Gastrocnemius medialis (tissue), 4 donors: ENCODE data around the gene LDLRAP1. TPM values are rescaled to one million over a fixed set of nuclear protein-coding genes. Genes with fewer than 3 reads are reported as not detected.

Experiments used
- ATAC-seq, 2 donors: fragments of 150-250 bp; one replicate each; pipeline ENCODE4 v1.9.1; 2016
- DNase-seq, 2 donors: peaks; one replicate each; pipeline ENCODE4 v3.0.0-alpha.2; 2019
- H3K27ac ChIP-seq, 4 donors: fragments of 200-600 bp; sonication (generic); 1 replicate in 1 of 4; 2 replicates in 3 of 4; pipeline ENCODE4 v1.5.1; 2016 to 2018; ENCODE audit warnings: mild to moderate bottlenecking in 2 of 4, moderate library complexity in 1 of 4
- H3K27me3 ChIP-seq, 3 donors: fragments of 200-600 bp; sonication (generic) in 2 of 3; 1 replicate in 1 of 3; 2 replicates in 2 of 3; pipeline versions ENCODE4 v1.5.1 to v1.6.0; 2016 to 2019; ENCODE audit warnings: mild to moderate bottlenecking in 1 of 3, moderate library complexity in 1 of 3
- H3K36me3 ChIP-seq, 2 donors: fragments of 200-600 bp; sonication (generic) in 1 of 2; one replicate each; pipeline ENCODE4 v1.5.1; 2017 to 2018
- H3K4me1 ChIP-seq, 2 donors: fragments of 200-600 bp; sonication (generic) in 1 of 2; one replicate each; pipeline ENCODE4 v1.5.1; 2016 to 2017; ENCODE audit warnings: mild to moderate bottlenecking in 2 of 2
- H3K4me3 ChIP-seq, 4 donors: fragments of 200-600 bp; sonication (generic) in 3 of 4; 1 replicate in 1 of 4; 2 replicates in 3 of 4; pipeline ENCODE4 v1.5.1; 2016 to 2019; ENCODE audit warnings: mild to moderate bottlenecking in 2 of 4
- H3K9me3 ChIP-seq, 3 donors: fragments of 200-600 bp; sonication (generic) in 2 of 3; 1 replicate in 1 of 3; 2 replicates in 2 of 3; pipeline ENCODE4 v1.5.1; 2016 to 2019
- CTCF ChIP-seq, 5 experiments: fragments of 450-650 bp in 3 of 5; fragments of 200-600 bp in 2 of 5; sonication (generic) in 2 of 5; IDR thresholded peaks in 4 of 5; conservative IDR thresholded peaks in 1 of 5; 1 replicate in 4 of 5; 2 replicates in 1 of 5; pipeline ENCODE4 v1.5.1; 2016 to 2019; ENCODE audit warnings: antibody characterized with exemption in 5 of 5, mild to moderate bottlenecking in 3 of 5, moderate library complexity in 3 of 5
- POLR2A ChIP-seq, 2 donors: fragments of 450-650 bp; IDR thresholded peaks; one replicate each; pipeline ENCODE4 v1.6.1; 2017; ENCODE audit warnings: antibody characterized with exemption in 2 of 2, mild to moderate bottlenecking in 2 of 2, moderate library complexity in 2 of 2
- in situ Hi-C, 4 donors: fragments of 200-750 bp; cut with MboI; loops; one replicate each; pipeline versions ENCODE4 v1.15.0 to v1.8.0; 2017; ENCODE audit warnings: low sequenced_read_pairs in 4 of 4
- intact Hi-C: fragments of 100-400 bp; cut with DNase I; formaldehyde crosslinking; loops from one replicate; pipeline ENCODE4 v1.15.1; 2023; ENCODE audit warnings: low total_unique reads
- total RNA-seq, 4 donors: library from RNA; depleted of rRNA; stranded (reverse); fragments of >200 nt; gene quantifications; one replicate each; pipeline versions ENCODE4 v1.1.0 to v1.2.3, GENCODE V29; 2016

Gene LDLRAP1
- total RNA-seq, 4 donors from 2014 or later = 10.0 to 17.9 (median 14.2) TPM

DNA sequence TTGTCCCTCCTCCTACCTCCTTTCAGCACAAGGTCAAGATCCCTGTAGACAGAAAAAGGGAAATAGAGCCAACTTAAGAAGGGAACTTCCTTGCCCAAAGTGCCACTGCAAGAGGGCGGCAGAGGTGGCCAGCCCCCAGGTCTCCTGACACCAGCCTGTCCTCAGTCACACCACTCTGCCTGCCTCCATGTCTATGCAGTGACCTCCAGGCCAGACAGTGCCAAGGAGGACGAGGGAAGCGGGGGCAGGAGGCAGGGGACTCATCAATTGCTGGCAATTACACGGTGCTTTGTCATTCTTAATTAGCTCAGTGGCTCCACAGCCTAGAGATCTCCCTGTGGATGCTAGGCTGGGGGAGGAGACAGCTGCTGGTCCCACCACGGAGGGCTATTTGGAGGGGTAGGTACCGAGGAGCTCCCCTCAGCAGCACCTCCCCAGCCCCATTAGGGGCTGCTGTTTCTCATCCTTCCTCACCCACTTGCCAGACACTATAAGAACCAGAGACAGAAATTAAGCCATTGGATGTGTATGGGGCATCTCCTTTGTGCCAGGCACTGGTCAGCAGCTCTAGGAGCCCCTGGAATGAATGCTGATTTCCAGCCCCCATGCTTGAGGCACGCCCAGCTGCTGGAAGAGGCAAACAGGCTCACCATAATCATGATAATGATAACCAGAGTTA lies 6.1 kb upstream of the LDLRAP1 start:
- H3K27ac ChIP-seq = no peak overlapping the region
- DNase-seq = no peak
- no peak for ATAC-seq
- no peaks in the 10 kb centered on the region for H3K9me3 ChIP-seq
- no peaks in the 10 kb centered on the region for H3K4me1 ChIP-seq
- H3K4me3 ChIP-seq = no peak overlapping the region
- H3K27me3 ChIP-seq = no peaks in the 10 kb centered on the region
- no peak for TF ChIP-seq POLR2A (IDR thresholded peaks at IDR 0.05)
- TF ChIP-seq CTCF (IDR thresholded peaks at IDR 0.05 in 4 of 5, conservative IDR thresholded peaks at IDR 0.05 in 1 of 5) = no peak
- in situ Hi-C loops (no loop called here), intact Hi-C loops (no loop called here)
- no peaks in the 10 kb centered on the region for H3K36me3 ChIP-seq

- H3K27me3 ChIP-seq = no peaks in the 10 kb centered on the region
- no peak for TF ChIP-seq CTCF (IDR thresholded peaks at IDR 0.05 in 4 of 5, conservative IDR thresholded peaks at IDR 0.05 in 1 of 5)
- TF ChIP-seq POLR2A (IDR thresholded peaks at IDR 0.05) = no peak
- intact Hi-C loops (no loop called here), in situ Hi-C loops (no loop called here)
- ATAC-seq (no peak), DNase-seq (no peak)
- peaks cover 0 to 3% of the 10 kb centered on the region in 2 donors for H3K4me1 ChIP-seq
- H3K9me3 ChIP-seq = no peaks in the 10 kb centered on the region
- H3K36me3 ChIP-seq = no peaks in the 10 kb centered on the region
- H3K4me3 ChIP-seq = no peak overlapping the region
- no peak overlapping the region for H3K27ac ChIP-seq
Measured at GRCh38 chr1:25538191-25538767, 5.1 kb upstream of the LDLRAP1 start.

- in situ Hi-C loops = no loop called here
- peaks cover 15 to 17% of the 10 kb centered on the region in 2 donors for H3K4me1 ChIP-seq
Measured at GRCh38 chr1:25540750-25541342, 2.6 kb upstream of the LDLRAP1 start.

DNA sequence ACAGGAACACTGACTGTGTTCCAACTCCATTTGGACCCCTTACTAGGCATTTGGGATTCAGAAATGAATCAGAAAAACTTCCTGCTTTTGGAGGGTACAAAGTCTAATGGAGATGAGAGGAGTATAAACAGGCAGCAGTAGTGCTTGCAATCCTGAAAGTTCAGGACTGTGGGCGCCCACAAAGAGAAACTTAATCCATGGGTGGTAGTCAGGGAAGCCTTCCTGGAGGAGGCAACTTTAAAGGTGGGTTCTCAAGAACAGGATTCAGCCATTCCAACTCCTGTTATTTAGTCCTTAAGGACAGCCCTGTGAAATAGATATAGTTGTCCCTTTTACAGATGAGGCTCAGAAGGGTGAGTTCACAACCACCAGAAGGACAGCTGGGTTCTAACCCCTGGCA lies 2.0 kb upstream of the LDLRAP1 start:
- in situ Hi-C loops = no loop called here
- no peak for TF ChIP-seq CTCF (IDR thresholded peaks at IDR 0.05 in 4 of 5, conservative IDR thresholded peaks at IDR 0.05 in 1 of 5)
- no peak for TF ChIP-seq POLR2A (IDR thresholded peaks at IDR 0.05)
- Histone ChIP-seq H3K36me3 (no peaks in the 10 kb centered on the region), H3K4me1 (peaks cover 19 to 20% of the 10 kb centered on the region in 2 donors), H3K9me3 (no peaks in the 10 kb centered on the region), H3K27me3 (no peaks in the 10 kb centered on the region), H3K4me3 (no peak overlapping the region), H3K27ac (no peak overlapping the region)
- no peak for DNase-seq
- ATAC-seq = no peak
- intact Hi-C loops = loop anchor here (5.0 kb wide), 2 partner anchors 109 to 261 kb away; partner anchors contain the start of genes MACO1 and SELENON

More at GRCh38 chr1:25540750-25541342, 2.6 kb upstream of the LDLRAP1 start:
- no peak for DNase-seq
- no peaks in the 10 kb centered on the region for H3K27me3 ChIP-seq
- no peak overlapping the region for H3K27ac ChIP-seq
- no peak for ATAC-seq
- intact Hi-C loops = loop anchor here (5.0 kb wide), 2 partner anchors 109 to 261 kb away; partner anchors contain the start of genes MACO1 and SELENON
- no peaks in the 10 kb centered on the region for H3K36me3 ChIP-seq
- H3K9me3 ChIP-seq = no peaks in the 10 kb centered on the region
- no peak for TF ChIP-seq POLR2A (IDR thresholded peaks at IDR 0.05)
- H3K4me3 ChIP-seq = no peak overlapping the region
